ENCODE results near the gene LHB.

Gene LHB

DNA sequence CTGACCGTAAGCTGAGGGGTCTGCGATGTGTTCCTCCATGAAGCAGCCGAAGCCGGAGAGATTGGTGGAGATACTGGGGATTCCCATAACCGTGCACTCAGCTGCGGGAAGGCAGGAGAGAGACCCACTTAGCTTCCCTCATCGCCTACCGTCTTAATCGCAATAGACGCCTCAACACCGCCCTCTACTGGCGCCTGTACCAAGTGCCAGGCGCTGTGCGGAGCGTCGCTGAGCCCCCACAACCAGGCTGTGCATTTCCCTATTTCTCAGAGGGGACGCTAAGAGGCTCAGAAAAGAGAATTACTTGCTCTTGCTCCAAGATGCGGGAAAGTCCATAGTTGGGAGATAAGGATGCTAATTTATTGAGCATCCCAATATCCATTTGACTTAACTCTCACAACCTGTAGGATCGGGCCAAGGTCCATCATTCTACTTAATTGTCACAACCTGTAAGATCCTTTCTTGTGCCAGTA lies 45.9 kb downstream of the LHB start:
- DNase-seq, result no peak

DNA sequence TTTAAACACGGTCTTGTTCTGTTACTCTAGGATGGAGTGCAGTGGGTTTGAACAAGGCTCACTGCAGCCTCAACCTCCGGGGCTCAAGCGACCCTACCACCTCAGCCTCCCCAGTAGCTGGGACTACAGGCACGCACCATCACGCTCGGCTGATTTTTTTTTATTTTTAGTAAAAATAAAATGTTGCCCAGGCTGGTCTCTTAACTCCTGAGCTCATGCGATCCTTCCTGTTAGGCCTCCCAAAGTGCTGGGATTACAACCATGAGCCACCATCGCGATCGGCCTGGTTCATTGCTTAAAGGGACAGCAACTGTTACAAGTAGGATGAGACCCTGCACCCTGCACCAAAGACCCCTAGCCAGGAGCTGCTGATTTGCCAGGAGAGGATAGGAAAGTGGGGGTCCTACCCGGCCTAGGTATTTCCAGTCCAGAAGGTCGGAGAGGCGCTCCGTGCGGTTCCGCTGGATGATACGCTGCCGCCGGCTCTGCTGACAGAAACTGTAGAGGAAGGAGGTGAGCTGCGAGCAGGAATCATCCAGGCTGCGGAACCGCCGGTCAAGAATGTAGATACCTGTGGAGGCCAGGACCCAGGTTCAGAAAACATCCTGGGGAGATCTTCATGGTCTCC lies 46.6 kb downstream of the LHB start:
- no peak for DNase-seq

DNA sequence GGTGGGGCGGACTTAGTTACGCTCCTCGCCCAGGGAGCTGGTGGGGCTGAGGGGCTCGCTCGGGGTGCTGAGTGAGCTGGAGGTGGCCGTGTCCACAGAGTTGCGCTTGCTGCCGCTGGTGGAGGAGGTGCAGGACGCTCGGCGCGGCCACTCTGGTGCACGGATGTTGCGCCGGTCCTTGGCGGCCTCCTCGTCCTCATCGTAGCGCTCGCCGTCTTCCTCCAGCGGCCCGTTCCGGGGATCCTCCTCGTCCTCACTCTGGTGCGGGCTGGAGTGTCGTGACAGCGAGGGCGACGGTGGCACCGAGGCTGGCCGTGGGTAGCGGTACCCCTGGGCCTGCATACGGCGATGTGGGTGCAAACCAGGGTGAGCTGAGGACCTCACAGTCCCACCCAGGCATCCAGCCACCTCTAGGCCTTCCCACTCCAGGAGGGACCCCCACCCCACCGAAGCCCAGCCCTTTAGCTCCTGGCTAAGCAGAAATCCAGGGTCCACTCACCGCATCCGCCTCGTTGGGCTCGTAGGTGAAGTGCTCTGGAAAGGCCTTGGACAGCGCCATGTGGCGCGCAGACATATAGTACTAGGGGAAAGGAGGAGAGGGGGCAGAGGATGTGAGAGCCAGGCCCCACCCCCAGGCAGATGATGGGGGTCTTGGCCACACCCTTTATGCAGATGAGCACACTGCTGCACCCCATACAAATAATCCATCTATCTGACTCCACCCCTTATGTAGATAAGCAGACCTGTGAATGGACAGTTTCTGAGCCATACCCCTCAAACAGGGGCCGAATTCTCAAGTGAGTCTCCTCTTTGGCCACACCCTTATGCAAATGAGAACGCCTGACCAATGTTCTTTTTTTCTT lies 47.4 kb downstream of the LHB start:
- DNase-seq, result no peak

DNA sequence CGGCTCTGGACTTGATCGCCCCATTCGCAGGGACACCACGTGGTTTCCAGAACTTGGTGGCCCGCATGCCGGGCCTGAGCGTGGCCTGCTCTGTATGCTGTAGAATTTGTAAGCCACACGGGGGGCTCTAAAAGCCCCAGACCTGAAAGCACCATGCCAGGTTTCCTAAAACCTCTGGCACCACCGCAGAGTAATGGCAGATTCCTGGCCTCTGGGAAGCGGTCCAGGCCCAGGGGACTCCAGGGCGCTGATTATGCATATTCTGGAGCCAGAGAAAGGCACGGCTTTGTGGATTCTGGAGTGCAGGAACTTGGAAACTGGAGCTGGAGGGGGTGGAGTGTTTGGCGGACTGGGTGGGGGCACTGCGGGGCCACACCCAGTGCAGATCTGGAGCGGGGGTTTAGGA lies 48.1 kb downstream of the LHB start:
- no peak for DNase-seq

DNA sequence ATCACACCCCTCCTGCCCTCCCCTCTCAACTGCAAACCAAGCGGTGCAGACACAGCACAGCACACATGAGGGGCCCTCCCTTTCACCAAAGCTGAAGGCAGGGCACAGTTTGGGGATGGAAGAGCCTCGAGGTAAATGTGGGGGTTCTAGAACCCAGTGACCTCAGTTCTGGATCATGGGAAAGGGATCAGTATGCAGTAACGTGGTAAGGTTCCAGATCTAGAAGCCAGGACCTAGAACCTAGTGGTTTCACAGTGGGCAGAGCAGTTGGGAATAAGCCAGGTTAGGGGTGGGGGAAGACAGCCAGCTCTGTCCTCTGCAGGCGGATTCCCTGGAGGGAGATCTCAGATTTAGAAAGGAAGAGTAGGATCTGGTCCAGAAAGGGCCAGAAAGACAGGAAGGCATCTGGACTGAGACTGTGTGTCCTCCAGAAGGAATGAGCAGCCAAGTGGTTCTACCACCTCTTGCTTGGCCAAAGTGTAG lies 48.7 kb downstream of the LHB start:
- DNase-seq, result no peak

DNA sequence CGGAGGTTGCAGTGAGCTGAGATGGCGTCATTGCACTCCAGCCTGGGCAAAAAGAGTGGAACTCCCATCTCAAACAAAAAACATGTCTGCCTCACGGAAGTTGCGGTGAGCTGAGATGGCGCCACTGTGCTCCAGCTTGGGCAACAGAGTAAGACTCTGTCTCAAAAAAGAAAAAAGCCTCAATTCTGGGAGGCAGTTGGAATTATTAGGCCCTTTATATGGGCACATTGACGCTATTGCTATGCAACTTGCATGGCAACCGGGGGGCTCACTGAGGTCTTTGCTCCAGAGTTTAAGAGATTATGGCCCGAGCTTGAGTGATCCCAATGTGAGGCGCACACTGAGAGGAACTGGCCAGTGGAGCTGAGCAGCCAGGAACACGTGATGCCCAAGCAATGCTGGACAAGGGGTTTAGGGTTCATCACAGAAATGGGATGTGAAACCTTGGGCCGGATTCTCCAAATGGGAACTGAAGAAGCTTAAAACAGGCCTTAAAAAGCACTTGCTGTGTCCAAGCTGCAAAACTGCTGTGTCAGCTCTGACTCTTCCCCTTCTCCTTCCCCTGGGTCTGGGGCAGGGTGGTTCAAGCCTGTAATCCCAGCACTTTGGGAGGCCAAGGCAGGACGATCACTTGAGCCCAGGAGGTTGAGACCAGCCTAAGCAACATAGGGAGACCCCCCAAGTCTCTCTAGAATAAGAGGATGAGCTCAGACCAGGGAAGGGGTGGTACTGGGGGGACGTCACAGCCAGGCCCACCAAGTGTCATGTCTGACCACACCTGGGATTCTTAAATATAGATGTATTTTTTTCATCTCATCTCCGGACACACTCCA lies 49.3 kb downstream of the LHB start:
- DNase-seq, result no peak

DNA sequence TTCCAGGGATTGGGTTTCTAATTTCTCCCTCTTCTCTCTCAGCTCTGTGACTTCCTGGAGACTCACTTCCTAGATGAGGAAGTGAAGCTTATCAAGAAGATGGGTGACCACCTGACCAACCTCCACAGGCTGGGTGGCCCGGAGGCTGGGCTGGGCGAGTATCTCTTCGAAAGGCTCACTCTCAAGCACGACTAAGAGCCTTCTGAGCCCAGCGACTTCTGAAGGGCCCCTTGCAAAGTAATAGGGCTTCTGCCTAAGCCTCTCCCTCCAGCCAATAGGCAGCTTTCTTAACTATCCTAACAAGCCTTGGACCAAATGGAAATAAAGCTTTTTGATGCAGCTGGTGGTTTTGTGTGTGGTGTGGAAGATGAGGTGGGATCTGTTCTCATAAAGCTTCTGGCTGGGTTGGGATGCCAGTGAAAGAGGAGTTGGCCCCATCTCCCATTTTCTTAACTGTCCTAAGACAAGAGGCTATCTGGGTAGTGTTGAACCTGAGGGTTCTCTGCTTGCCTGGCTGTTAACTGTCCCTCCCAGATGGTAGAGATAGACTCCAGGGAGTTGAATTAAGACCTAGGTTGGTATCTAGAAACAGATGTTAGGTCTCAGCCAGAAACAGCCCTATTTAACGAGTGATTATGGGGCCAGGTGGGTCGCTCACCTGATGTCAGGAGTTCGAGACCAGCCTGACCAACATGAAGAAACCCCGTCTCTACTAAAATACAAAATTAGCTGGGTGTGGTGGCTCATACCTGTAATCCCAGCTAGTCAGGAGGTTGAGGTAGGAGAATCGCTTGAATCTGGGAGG lies 50.1 kb downstream of the LHB start:
- no peak for DNase-seq
